GM12874 (cell line): ENCODE measurements around the gene ADARB1.

Experiments used
- TF ChIP-seq, protein P1 (sequence below): IDR thresholded peaks from 2 replicates; pipeline ENCODE4 v1.5.1; 2011; ENCODE audit warnings: low read depth, mild to moderate bottlenecking, control low read depth, low read length, moderate library complexity; ENCODE audit not compliant: insufficient read depth

Gene ADARB1

DNA sequence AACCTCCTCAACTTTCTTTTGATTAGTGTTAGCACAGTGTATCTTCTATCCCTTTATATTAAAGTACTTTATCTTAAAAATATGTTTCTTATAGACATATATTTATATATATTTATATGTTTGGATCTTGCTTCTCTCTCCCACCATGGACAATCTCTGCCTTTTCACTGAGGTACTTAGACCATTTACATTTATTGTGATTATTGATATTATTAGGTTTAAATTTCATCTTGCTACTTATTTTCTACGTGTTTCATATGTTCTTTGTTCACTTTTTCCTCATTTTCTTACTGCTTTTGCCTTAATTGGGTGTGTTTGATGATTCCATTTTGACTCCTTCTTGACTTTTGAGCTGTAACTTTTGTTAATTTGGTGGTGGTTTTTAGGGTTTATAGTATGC lies 142.6 kb downstream of the ADARB1 start:
- TF ChIP-seq, protein P1, sequence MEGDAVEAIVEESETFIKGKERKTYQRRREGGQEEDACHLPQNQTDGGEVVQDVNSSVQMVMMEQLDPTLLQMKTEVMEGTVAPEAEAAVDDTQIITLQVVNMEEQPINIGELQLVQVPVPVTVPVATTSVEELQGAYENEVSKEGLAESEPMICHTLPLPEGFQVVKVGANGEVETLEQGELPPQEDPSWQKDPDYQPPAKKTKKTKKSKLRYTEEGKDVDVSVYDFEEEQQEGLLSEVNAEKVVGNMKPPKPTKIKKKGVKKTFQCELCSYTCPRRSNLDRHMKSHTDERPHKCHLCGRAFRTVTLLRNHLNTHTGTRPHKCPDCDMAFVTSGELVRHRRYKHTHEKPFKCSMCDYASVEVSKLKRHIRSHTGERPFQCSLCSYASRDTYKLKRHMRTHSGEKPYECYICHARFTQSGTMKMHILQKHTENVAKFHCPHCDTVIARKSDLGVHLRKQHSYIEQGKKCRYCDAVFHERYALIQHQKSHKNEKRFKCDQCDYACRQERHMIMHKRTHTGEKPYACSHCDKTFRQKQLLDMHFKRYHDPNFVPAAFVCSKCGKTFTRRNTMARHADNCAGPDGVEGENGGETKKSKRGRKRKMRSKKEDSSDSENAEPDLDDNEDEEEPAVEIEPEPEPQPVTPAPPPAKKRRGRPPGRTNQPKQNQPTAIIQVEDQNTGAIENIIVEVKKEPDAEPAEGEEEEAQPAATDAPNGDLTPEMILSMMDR: no peak

DNA sequence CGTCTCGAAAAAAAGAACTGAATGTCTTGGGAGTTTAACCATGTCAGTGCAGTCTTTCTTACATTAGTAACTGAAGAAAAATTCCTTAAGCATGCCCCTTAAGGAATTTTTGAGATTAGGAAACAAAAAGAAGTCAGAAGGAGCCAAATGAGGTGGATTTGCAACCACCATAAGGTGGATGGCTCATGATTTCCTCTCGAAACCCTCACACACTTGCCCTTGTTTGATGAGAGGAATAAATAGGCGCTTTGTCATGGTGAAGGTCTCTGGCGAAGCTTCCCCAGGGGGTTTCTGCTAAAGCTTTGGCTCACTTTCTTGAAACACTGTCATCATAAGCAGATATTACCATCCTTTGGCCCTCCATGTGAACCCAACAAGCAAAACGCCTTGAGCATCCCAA lies 145.1 kb downstream of the ADARB1 start:
- TF ChIP-seq, protein P1: no peak

DNA sequence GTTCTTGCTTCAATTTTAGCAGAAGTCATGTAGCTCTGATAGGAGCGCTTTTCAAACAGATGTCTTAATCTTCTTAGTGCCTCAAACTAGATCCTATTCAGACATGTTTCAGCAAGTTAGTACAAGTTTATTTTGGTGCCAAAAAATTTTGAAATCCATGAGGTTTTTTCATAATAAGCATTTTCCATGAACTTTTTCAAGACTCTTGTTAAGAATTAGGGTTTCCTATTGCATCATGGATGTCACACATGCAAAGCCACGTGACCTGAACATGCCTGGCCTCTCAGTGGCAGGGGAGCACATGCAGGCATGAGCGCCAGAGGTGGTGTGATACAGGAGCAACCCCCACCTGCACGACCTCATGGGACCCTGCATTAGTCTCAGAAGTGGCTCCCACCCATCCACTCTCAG lies 145.7 kb downstream of the ADARB1 start:
- TF ChIP-seq, protein P1: no peak

DNA sequence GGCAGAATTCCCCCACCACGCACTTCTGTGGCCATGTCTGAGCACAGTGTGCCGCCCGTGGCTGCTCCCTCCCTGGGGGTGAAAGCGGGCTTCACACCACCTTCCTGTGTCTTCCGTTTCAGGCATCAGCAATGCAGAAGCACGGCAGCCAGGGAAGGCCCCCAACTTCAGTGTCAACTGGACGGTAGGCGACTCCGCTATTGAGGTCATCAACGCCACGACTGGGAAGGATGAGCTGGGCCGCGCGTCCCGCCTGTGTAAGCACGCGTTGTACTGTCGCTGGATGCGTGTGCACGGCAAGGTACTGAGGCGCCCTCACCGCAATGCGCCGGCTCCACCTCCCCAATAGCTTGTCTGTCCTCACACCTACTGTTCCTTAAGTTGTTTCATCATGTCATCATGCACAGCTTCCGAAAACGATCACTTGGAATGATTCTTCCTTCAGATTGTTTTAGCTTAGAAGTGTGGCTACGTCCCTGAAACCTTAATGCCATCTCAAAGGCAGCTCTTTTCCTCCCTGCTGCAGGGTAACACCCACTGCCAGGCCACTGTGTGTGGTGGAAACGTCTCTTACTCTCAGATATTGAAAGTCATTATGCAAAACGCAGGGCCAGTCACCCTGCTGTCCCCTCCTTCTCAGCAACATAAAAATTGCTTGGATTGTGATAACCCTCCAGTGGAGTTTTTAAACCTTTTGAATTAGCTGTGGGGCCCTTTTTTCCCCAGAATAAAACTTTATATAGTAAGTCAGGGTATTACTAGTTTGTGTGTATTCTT lies 146.5 kb downstream of the ADARB1 start:
- TF ChIP-seq, protein P1: no peak

DNA sequence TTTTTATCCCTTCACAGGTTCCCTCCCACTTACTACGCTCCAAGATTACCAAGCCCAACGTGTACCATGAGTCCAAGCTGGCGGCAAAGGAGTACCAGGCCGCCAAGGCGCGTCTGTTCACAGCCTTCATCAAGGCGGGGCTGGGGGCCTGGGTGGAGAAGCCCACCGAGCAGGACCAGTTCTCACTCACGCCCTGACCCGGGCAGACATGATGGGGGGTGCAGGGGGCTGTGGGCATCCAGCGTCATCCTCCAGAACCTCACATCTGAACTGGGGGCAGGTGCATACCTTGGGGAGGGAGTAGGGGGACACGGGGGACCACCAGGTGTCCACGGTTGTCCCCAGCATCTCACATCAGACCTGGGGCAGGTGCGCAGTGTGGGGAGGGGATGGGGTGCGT lies 147.6 kb downstream of the ADARB1 start:
- TF ChIP-seq, protein P1: no peak

DNA sequence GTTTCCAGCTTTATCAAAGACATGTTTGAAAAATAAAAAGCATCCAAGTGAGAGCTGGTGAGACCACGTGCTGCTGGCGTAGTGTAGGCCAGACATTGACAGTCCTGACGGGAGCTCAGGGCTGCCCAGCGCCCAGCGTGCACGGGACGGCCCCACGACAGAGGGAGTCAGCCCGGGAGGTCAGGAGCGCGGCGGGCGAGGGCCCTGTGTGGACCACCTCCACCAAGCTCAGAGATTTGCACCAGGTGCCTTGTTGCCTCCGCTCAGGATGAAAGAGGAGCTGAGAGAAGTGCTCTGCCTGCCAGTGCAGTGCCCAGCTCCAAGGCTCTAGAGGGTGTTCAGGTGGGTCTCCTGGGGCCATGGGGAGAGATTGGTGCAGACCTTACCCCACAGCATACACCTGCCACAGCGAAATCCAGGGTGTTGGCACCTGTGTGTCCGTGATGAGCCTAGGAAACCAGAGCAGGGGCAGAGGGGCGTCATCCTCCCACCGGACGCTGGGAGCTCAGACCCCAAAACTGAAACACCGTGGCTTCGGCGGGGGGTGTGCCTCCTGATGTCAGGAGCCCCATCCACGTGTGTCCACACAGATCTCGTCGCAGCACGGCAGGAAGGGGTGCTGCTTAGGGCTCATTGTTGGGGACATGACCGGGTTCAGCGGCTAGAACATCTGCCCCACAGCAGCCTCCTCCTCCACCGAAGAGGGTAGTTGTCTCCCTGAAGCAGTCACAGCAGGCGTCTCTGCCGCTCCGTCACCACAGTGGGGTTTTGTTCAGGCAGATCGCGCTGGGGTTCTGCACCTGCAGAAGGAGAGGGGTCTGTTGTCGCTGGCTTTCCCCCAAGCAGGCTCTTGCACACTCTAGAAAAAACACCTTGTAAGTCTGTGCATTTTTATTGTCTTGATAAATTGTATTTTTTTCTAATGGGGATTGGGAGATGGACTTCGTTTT lies 149.1 kb downstream of the ADARB1 start:
- TF ChIP-seq, protein P1: no peak

DNA sequence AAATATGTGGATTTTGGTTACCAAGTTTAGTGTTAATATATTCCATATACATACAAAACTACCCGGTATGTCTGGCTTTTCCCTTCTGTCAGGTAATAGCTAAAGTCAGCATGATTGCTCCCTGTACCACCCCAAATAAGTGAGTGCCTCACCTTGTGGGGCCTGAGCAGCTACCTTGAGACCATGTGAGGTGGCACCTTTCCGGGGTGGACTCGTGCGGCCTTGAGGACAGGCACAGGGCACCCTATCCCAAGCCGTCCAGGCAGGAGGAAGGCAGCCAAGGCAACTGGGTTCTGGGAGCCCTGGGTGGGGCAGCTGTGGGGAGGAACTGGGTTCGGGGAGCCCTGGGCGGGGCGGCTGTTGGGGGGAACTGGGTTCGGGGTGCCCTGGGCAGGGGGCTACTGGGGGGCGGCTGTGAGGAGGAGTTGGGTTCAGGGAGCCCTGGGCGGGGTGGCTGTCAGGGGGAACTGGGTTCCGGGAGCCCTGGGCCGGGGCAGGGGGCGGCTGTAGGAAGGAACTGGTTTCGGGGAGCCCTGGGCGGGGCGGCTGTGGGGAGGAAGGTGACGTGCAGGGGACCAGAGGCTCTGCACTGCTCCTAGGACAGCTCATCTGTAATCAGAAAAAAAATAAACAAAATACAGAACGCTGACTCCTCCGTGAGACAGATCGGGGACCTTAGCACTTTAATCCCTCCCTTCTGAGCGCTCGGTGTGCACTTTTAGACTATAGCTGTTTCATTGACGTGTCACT lies 150.0 kb downstream of the ADARB1 start:
- TF ChIP-seq, protein P1: no peak
